A673 (cell line): Measurements from ENCODE around the gene NAGA. TPM values are rescaled to one million over a fixed set of nuclear protein-coding genes. Genes with fewer than 3 reads are reported as not detected.
"Not testable (repeated sequence)": the region's sequence is repeated elsewhere in the genome, so short reads cannot be mapped to it uniquely, and the experiment has no call there.

Experiments used
- BruUV-seq: library from RNA; stranded (reverse); fragments of 400-500 nt; replicated peaks from 2 replicates; lab custom pipeline; 2021; lab: Mats Ljungman, UMichigan
- CTCF ChIA-PET: fragments of 300-600 bp; sonication (Branson Sonifier 250); formaldehyde crosslinking; loops from one replicate; lab custom pipeline; 2022; ENCODE audit warnings: antibody characterized with exemption; lab: Charles Lee
- POLR2A ChIA-PET: fragments of 300-600 bp; sonication (Branson Sonifier 250); formaldehyde crosslinking; loops from one replicate; lab custom pipeline; 2022; ENCODE audit warnings: antibody characterized with exemption; ENCODE audit not compliant: low non-redundant PET; lab: Charles Lee
- DNase-seq: peaks from one replicate; pipeline ENCODE4 v3.0.0-alpha.2; 2015; ENCODE audit warnings: low spot score
- H3K27ac ChIP-seq: fragments of 200-600 bp; sonication (generic); 2 replicates; pipeline ENCODE4 v1.5.1; 2016; ENCODE audit warnings: mixed run types, low read depth, mild to moderate bottlenecking, mixed read lengths, antibody characterized with exemption, low read length; ENCODE audit not compliant: poor library complexity, severe bottlenecking
- H3K27me3 ChIP-seq: fragments of 200-600 bp; sonication (generic); replicated peaks from 2 replicates; pipeline ENCODE4 v1.6.1; 2017; ENCODE audit warnings: mixed run types, low read depth, mild to moderate bottlenecking, mixed read lengths, antibody characterized with exemption, low read length; ENCODE audit not compliant: insufficient read depth, poor library complexity
- H3K36me3 ChIP-seq: fragments of 200-600 bp; sonication (generic); 2 replicates; pipeline ENCODE4 v1.6.1; 2016; ENCODE audit warnings: mixed run types, mild to moderate bottlenecking, mixed read lengths, antibody characterized with exemption, low read length; ENCODE audit not compliant: insufficient read depth, poor library complexity, severe bottlenecking
- H3K4me1 ChIP-seq: fragments of 200-600 bp; sonication (generic); 2 replicates; pipeline ENCODE4 v1.6.1; 2017; ENCODE audit warnings: mixed run types, mild to moderate bottlenecking, mixed read lengths, antibody characterized with exemption, low read length; ENCODE audit not compliant: insufficient read depth, poor library complexity, severe bottlenecking
- H3K4me3 ChIP-seq: fragments of 200-600 bp; sonication (generic); 2 replicates; pipeline ENCODE4 v1.5.1; 2016; ENCODE audit warnings: low read depth, mixed run types, mild to moderate bottlenecking, mixed read lengths, low read length; ENCODE audit not compliant: poor library complexity, severe bottlenecking
- H3K9me3 ChIP-seq: fragments of 200-600 bp; sonication (generic); 2 replicates; pipeline ENCODE4 v1.6.1; 2016; ENCODE audit warnings: mixed run types, low read depth, mild to moderate bottlenecking, mixed read lengths, antibody characterized with exemption, low read length; ENCODE audit not compliant: poor library complexity, severe bottlenecking
- EZH2 ChIP-seq: fragments of 200-600 bp; sonication (generic); IDR thresholded peaks from 2 replicates; pipeline ENCODE4 v1.6.1; 2017; ENCODE audit warnings: borderline replicate concordance, low read depth, mild to moderate bottlenecking, mixed read lengths, antibody characterized with exemption, low read length; ENCODE audit not compliant: poor library complexity, severe bottlenecking
- intact Hi-C: fragments of 100-400 bp; cut with micrococcal nuclease; formaldehyde crosslinking; loops from one replicate; pipeline ENCODE4 v1.10.0; 2022; ENCODE audit not compliant: unreplicated experiment
- total RNA-seq: library from RNA; stranded (reverse); gene quantifications from 2 replicates; pipeline ENCODE4 v1.2.3, GENCODE V29; 2021
- TF ChIP-seq, protein P1 (sequence below): fragments of 300-800, 200-600 bp; sonication (generic); conservative IDR thresholded peaks from 2 replicates; pipeline ENCODE4 v1.5.1; 2017; ENCODE audit warnings: low read depth, mild to moderate bottlenecking, antibody characterized with exemption, low read length, moderate library complexity, mixed read lengths

Gene NAGA
- total RNA-seq, 1 experiment from 2014 or later = 17.7 TPM

DNA sequence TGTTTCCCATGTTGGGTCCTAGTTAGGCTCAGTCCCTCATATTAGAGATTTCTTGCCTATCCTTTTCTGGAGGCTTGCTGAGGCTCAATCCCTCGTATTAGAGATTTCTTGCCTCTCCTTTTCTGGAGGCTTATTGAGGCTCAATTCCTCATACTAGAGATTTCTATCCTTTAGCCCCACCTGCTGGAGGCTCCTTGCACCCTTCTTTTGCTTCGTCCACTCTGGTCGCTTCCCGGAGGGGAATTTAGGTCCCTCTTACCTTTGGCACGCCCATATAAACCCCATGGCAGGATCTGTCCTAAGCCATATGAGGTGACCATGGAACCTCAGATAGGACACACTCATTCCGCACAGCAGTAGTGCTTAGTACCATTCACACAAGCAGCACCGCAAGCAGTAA, 44.1 kb upstream of the NAGA start:
- no TSS peak for BruUV-seq
- ChIA-PET POLR2A (no interaction called here), CTCF (no interaction called here)
- H3K4me3 ChIP-seq = no peak overlapping the region
- no peaks in the 10 kb centered on the region for H3K36me3 ChIP-seq
- H3K4me1 ChIP-seq = peaks cover 9% of the 10 kb centered on the region
- intact Hi-C loops = loop anchor here (5.0 kb wide), 1 partner anchor 292 kb away; no protein-coding TSS in a partner anchor
- no peak for TF ChIP-seq EZH2
- TF ChIP-seq, protein P1, sequence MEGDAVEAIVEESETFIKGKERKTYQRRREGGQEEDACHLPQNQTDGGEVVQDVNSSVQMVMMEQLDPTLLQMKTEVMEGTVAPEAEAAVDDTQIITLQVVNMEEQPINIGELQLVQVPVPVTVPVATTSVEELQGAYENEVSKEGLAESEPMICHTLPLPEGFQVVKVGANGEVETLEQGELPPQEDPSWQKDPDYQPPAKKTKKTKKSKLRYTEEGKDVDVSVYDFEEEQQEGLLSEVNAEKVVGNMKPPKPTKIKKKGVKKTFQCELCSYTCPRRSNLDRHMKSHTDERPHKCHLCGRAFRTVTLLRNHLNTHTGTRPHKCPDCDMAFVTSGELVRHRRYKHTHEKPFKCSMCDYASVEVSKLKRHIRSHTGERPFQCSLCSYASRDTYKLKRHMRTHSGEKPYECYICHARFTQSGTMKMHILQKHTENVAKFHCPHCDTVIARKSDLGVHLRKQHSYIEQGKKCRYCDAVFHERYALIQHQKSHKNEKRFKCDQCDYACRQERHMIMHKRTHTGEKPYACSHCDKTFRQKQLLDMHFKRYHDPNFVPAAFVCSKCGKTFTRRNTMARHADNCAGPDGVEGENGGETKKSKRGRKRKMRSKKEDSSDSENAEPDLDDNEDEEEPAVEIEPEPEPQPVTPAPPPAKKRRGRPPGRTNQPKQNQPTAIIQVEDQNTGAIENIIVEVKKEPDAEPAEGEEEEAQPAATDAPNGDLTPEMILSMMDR = peak; percentile 48
- peak; percentile 50 for DNase-seq
- H3K27ac ChIP-seq = no peak overlapping the region
- H3K9me3 ChIP-seq = peaks cover 9% of the 10 kb centered on the region
- no peaks in the 10 kb centered on the region for H3K27me3 ChIP-seq

DNA sequence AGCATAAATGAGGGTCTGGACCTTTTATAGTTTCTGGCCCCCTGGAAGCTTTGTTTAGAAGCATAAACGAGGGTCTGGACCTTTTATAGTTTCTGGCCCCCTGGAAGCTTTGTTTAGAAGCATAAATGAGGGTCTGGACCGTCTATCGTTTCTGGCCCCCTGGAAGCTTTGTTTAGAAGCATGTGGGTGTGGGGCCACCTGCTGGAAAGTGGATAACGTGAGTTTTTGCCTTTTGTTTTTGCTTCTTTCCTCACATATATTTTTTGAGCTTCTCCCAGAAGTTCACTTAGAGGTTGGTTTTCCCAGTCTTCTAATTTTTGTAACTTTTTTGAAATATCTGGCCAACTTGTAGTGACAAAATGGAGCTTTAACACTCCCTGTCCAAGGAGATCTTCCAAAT, 42.2 kb upstream of the NAGA start:
- H3K27ac ChIP-seq, H3K9me3 ChIP-seq, H3K36me3 ChIP-seq, H3K4me1 ChIP-seq, POLR2A ChIA-PET, H3K4me3 ChIP-seq, BruUV-seq, H3K27me3 ChIP-seq: not testable (repeated sequence)
- intact Hi-C loops = loop anchor here (2.0 to 5.0 kb wide), 2 partner anchors 146 to 290 kb away; no protein-coding TSS in a partner anchor
- TF ChIP-seq, protein P1 = peak; percentile 40
- DNase-seq = peak; percentile 64
- CTCF ChIA-PET = interaction anchor here (0.5 to 1.5 kb wide), 6 partner anchors 22 to 445 kb away, joined by 3 to 10 read pairs (median 6); partner anchors contain the start of gene NDUFA6

- peak; percentile 43 for DNase-seq
- H3K4me1 ChIP-seq = peaks cover 9% of the 10 kb centered on the region
- no peak overlapping the region for H3K27ac ChIP-seq
- H3K4me3 ChIP-seq = no peak overlapping the region
- H3K36me3 ChIP-seq = no peaks in the 10 kb centered on the region
- no peak for TF ChIP-seq EZH2
- TF ChIP-seq, protein P1 = 0 out of 2 replicates have a peak, but pooled peaks have one; percentile 17
- ChIA-PET POLR2A (no interaction called here), CTCF (interaction anchor here (1.5 kb wide), 1 partner anchor 415 kb away, joined by 7 read pairs; no protein-coding TSS in a partner anchor)
- intact Hi-C loops = loop anchor here (2.0 to 5.0 kb wide), 2 partner anchors 145 to 289 kb away; no protein-coding TSS in a partner anchor
- no peaks in the 10 kb centered on the region for H3K27me3 ChIP-seq
- peaks cover 9% of the 10 kb centered on the region for H3K9me3 ChIP-seq
- BruUV-seq = no TSS peak
These were observed 41.2 kb upstream of the NAGA start for GRCh38 chr22:42111798-42112197.
